H1 (cell line): ENCODE measurements around the gene PTPRJ. TPM values are rescaled to one million over a fixed set of nuclear protein-coding genes. Genes with fewer than 3 reads are reported as not detected.
A peak's percentile ranks its signal among the peaks of the same experiment; 100 is the strongest.

ENCODE experiments used
- CTCF ChIA-PET: fragments of 300-600 bp; sonication (Branson Sonifier 250); formaldehyde crosslinking; loops from one replicate; lab custom pipeline; 2021; ENCODE audit not compliant: partially characterized antibody; lab: Charles Lee
- POLR2A ChIA-PET: fragments of 300-600 bp; sonication (Branson Sonifier 250); formaldehyde crosslinking; loops from one replicate; lab custom pipeline; 2021; ENCODE audit warnings: inconsistent platforms; ENCODE audit not compliant: partially characterized antibody; lab: Charles Lee
- DNase-seq, 2 experiments: peaks; one replicate each; pipeline versions ENCODE4 v3.0.0 to v3.0.0-alpha.2; 2010 to 2022; ENCODE audit warnings: low spot score in 2 of 2, low read depth in 1 of 2, mixed read lengths in 1 of 2
- FAIRE-seq: peaks from 2 replicates; lab custom pipeline; 2011; peaks lifted over from hg19 to GRCh38; lab: Jason Lieb, UNC
- H2AFZ ChIP-seq: 2 replicates; pipeline ENCODE4 v1.8.1; 2012; ENCODE audit warnings: low read length, inconsistent platforms
- H2AK5ac ChIP-seq: 2 replicates; pipeline ENCODE4 v1.6.1; 2013; ENCODE audit warnings: low read depth, low read length
- H2BK120ac ChIP-seq: replicated peaks from 2 replicates; pipeline ENCODE3; 2013; ENCODE audit warnings: low read depth, low read length, inconsistent platforms
- H2BK12ac ChIP-seq: 2 replicates; pipeline ENCODE4 v1.6.1; 2013; ENCODE audit warnings: low read depth, low read length
- H2BK15ac ChIP-seq: 2 replicates; pipeline ENCODE4 v1.6.1; 2013; ENCODE audit warnings: low read length
- H2BK20ac ChIP-seq: 2 replicates; pipeline ENCODE4 v1.6.1; 2013; ENCODE audit warnings: low read length
- H2BK5ac ChIP-seq: 2 replicates; pipeline ENCODE4 v1.6.1; 2013; ENCODE audit warnings: low read depth, low read length
- H3K14ac ChIP-seq: 2 replicates; pipeline ENCODE4 v1.6.1; 2013; ENCODE audit warnings: inconsistent platforms; ENCODE audit not compliant: insufficient read length
- H3K18ac ChIP-seq: 2 replicates; pipeline ENCODE4 v1.6.1; 2013; ENCODE audit warnings: low read length; ENCODE audit errors: extremely low read depth
- H3K23ac ChIP-seq: 2 replicates; pipeline ENCODE4 v1.6.1; 2013; ENCODE audit warnings: inconsistent platforms; ENCODE audit not compliant: insufficient read length
- H3K23me2 ChIP-seq: 2 replicates; pipeline ENCODE4 v1.6.1; 2013; ENCODE audit warnings: low read depth, low read length
- H3K27ac ChIP-seq: 2 replicates; pipeline ENCODE4 v1.6.1; 2011; ENCODE audit warnings: low read depth, low read length, inconsistent platforms
- H3K27me3 ChIP-seq, 4 experiments: replicated peaks in 1 of 4; 1 replicate in 1 of 4; 2 replicates in 3 of 4; pipeline versions ENCODE4 v1.6.1 to v1.8.1; 2011 to 2013; ENCODE audit warnings: low read length in 3 of 4, mild to moderate bottlenecking in 3 of 4, inconsistent platforms in 2 of 4, mixed read lengths in 2 of 4, moderate library complexity in 1 of 4; ENCODE audit not compliant: control insufficient read depth in 3 of 4, insufficient read depth in 3 of 4; ENCODE audit errors: extremely low read depth in 1 of 4
- H3K36me3 ChIP-seq, 4 experiments: 2 replicates each; pipeline versions ENCODE4 v1.6.1 to v1.8.1; 2011 to 2013; ENCODE audit warnings: mild to moderate bottlenecking in 4 of 4, low read length in 3 of 4, moderate library complexity in 2 of 4, control low read depth in 1 of 4, inconsistent platforms in 1 of 4; ENCODE audit not compliant: insufficient read depth in 4 of 4, control insufficient read depth in 2 of 4
- H3K4ac ChIP-seq: replicated peaks from 2 replicates; pipeline ENCODE3; 2013; ENCODE audit warnings: low read length, low read depth, mixed read lengths, inconsistent platforms; ENCODE audit not compliant: insufficient read length
- H3K4me1 ChIP-seq, 4 experiments: replicated peaks in 1 of 4; 1 replicate in 1 of 4; 2 replicates in 3 of 4; pipeline versions ENCODE4 v1.6.1 to v1.8.1; 2011 to 2013; ENCODE audit warnings: low read length in 3 of 4, inconsistent platforms in 2 of 4, mixed read lengths in 1 of 4; ENCODE audit not compliant: insufficient read depth in 4 of 4, control insufficient read depth in 3 of 4
- H3K4me2 ChIP-seq, 2 experiments: 2 replicates each; pipeline versions ENCODE4 v1.6.1 to v1.8.1; 2011 to 2013; ENCODE audit warnings: low read depth in 2 of 2, low read length in 2 of 2, control low read depth in 1 of 2, inconsistent platforms in 1 of 2, mild to moderate bottlenecking in 1 of 2; ENCODE audit not compliant: insufficient read depth in 1 of 2
- H3K4me3 ChIP-seq, 4 experiments: fragments of 200-600, 300-600 bp in 1 of 4; sonication (generic), shearing (Covaris generic), sonication (Bioruptor Twin) in 1 of 4; 2 replicates each; pipeline versions ENCODE4 v1.5.1 to v1.8.1; 2011 to 2016; ENCODE audit warnings: low read length in 4 of 4, low read depth in 3 of 4, control low read depth in 2 of 4, inconsistent platforms in 2 of 4, mild to moderate bottlenecking in 2 of 4, mixed read lengths in 1 of 4, moderate library complexity in 1 of 4; ENCODE audit not compliant: insufficient read depth in 2 of 4; ENCODE audit errors: extremely low read depth in 1 of 4
- H3K56ac ChIP-seq: replicated peaks from 2 replicates; pipeline ENCODE3; 2013; ENCODE audit warnings: low read depth, mild to moderate bottlenecking, mixed read lengths, low read length, inconsistent platforms; ENCODE audit not compliant: insufficient read length
- H3K79me1 ChIP-seq: 2 replicates; pipeline ENCODE4 v1.6.1; 2013; ENCODE audit warnings: low read depth, low read length, control low read depth
- H3K79me2 ChIP-seq, 2 experiments: 2 replicates each; pipeline versions ENCODE4 v1.6.1 to v1.8.1; 2012 to 2013; ENCODE audit warnings: low read length in 2 of 2, mild to moderate bottlenecking in 2 of 2, inconsistent platforms in 1 of 2; ENCODE audit not compliant: insufficient read depth in 2 of 2, control insufficient read depth in 1 of 2
- H3K9ac ChIP-seq, 4 experiments: replicated peaks in 1 of 4; 1 replicate in 1 of 4; 2 replicates in 3 of 4; pipeline versions ENCODE4 v1.6.1 to v1.8.1; 2011 to 2013; ENCODE audit warnings: low read depth in 3 of 4, low read length in 3 of 4, control low read depth in 2 of 4, mild to moderate bottlenecking in 2 of 4, moderate library complexity in 2 of 4, inconsistent platforms in 1 of 4; ENCODE audit errors: extremely low read depth in 1 of 4
- H3K9me3 ChIP-seq, 2 experiments: 2 replicates each; pipeline versions ENCODE4 v1.6.1 to v1.8.1; 2012 to 2013; ENCODE audit warnings: mild to moderate bottlenecking in 2 of 2, moderate library complexity in 2 of 2, control low read depth in 1 of 2, inconsistent platforms in 1 of 2, low read depth in 1 of 2, low read length in 1 of 2, mixed read lengths in 1 of 2; ENCODE audit not compliant: insufficient read depth in 2 of 2
- H4K20me1 ChIP-seq, 2 experiments: replicated peaks in 1 of 2; 2 replicates each; pipeline versions ENCODE3 to v1.8.1; 2011 to 2013; ENCODE audit warnings: inconsistent platforms in 2 of 2, low read length in 2 of 2, mild to moderate bottlenecking in 1 of 2; ENCODE audit not compliant: insufficient read depth in 2 of 2, control insufficient read depth in 1 of 2
- H4K5ac ChIP-seq: 2 replicates; pipeline ENCODE4 v1.6.1; 2013; ENCODE audit warnings: low read length, low read depth, mixed read lengths, inconsistent platforms; ENCODE audit not compliant: insufficient read length
- H4K8ac ChIP-seq: 2 replicates; pipeline ENCODE4 v1.8.0; 2013; ENCODE audit warnings: mild to moderate bottlenecking, moderate library complexity, low read length, inconsistent platforms; ENCODE audit not compliant: insufficient read depth; ENCODE audit errors: extremely low read depth
- H4K91ac ChIP-seq: replicated peaks from 2 replicates; pipeline ENCODE3; 2013; ENCODE audit warnings: low read length, mixed read lengths, inconsistent platforms; ENCODE audit not compliant: insufficient read length
- GTF2F1 ChIP-seq: IDR thresholded peaks from 2 replicates; pipeline ENCODE4 v1.6.1; 2012; ENCODE audit warnings: low read depth, low read length, improper control_type of control experiment, borderline replicate concordance
- MAFK ChIP-seq: IDR thresholded peaks from 2 replicates; pipeline ENCODE4 v1.6.1; 2012; ENCODE audit warnings: low read depth, mild to moderate bottlenecking, improper control_type of control experiment, low read length
- WGBS, 2 experiments: shearing (Covaris generic) in 1 of 2; methylation state at CpG; one replicate each; pipeline versions ENCODE4 v1.1.6 to v1.1.7; 2013 to 2015; ENCODE audit warnings: low lambda C conversion rate in 2 of 2, mixed read lengths in 2 of 2, inconsistent platforms in 1 of 2, low coverage in 1 of 2, missing lambda C conversion rate in 1 of 2; ENCODE audit not compliant: insufficient replicate concordance in 2 of 2, insufficient coverage in 1 of 2, insufficient read length in 1 of 2; ENCODE audit errors: extremely low coverage in 1 of 2, missing lambda C conversion rate in 1 of 2; 5-methylcytosine and 5-hydroxymethylcytosine counted together
- polyA plus RNA-seq, 7 experiments: library from polyadenylated mRNA; depleted of rRNA in 3 of 7; stranded (reverse) in 5 of 7; unstranded in 2 of 7; fragments of >200 nt in 5 of 7; fragments of 200-250 nt in 2 of 7; gene quantifications; 1 replicate in 5 of 7; 2 replicates in 1 of 7; 4 replicates in 1 of 7; pipeline versions ENCODE4 v1.2.1 to v1.2.3, GENCODE V29; 2011 to 2013; ENCODE audit warnings: missing spikeins in 2 of 7, mixed read lengths in 2 of 7
- total RNA-seq: library from RNA; stranded (reverse); fragmentation: NEBNext Ultra II Directional; extraction: Animal tissue kit (Norgen Biotek cat#: 25700); gene quantifications from 2 replicates; pipeline ENCODE4 v1.2.1, GENCODE V29; 2021

Gene PTPRJ
- total and polyA plus RNA-seq, 2 of the 8 experiments (the other 6 are each of a cell fraction or from before 2014, with no cell fraction given): 4.4 to 22.6 TPM

GRCh38 chr11:48098024-48098423, 117.7 kb downstream of the PTPRJ start:
- no peak overlapping the region for H3K56ac ChIP-seq
- H3K27me3 ChIP-seq: no peaks in the 10 kb centered on the region
- no peak overlapping the region for H2BK20ac ChIP-seq
- peaks cover 7% of the 10 kb centered on the region; the same call in 1 of the 2 replicates for H3K79me1 ChIP-seq
- H3K14ac ChIP-seq: no peak overlapping the region
- H3K4me2 ChIP-seq: no peak overlapping the region
- H3K18ac ChIP-seq: peak overlapping the region; percentile 48; the same call in 1 of the 2 replicates
- H3K4ac ChIP-seq: no peak overlapping the region
- no peaks in the 10 kb centered on the region for H3K23me2 ChIP-seq
- peaks cover 0 to 17% (median 14%) of the 10 kb centered on the region in 4 experiments; a peak in 6 of 7 replicates for H3K4me1 ChIP-seq
- no peak overlapping the region for H4K8ac ChIP-seq
- no peak overlapping the region; a peak in 2 of 7 replicates for H3K9ac ChIP-seq
- peak overlapping the region; percentile 93; the same call in 1 of the 2 replicates for H2BK15ac ChIP-seq
- H3K4me3 ChIP-seq: no peak overlapping the region
- no peaks in the 10 kb centered on the region for H3K9me3 ChIP-seq
- H2AK5ac ChIP-seq: no peak overlapping the region
- 0 out of 2 replicates have a peak overlapping the region, but pooled peaks have one; percentile 45 for H2BK5ac ChIP-seq
- TF ChIP-seq GTF2F1 (no peak), MAFK (peak; percentile 90)
- TF ChIP-seq, all 59 proteins: peak for 1
- no peaks in the 10 kb centered on the region for H3K36me3 ChIP-seq
- no peak overlapping the region for H2AFZ ChIP-seq
- H4K20me1 ChIP-seq: no peaks in the 10 kb centered on the region
- 77% methylated on average over 6 of the region's 6 CpGs; no CpG with 5 or more reads in 1 of the 2 experiments for WGBS, 2 experiments
- H3K79me2 ChIP-seq: peaks cover 0 to 9% of the 10 kb centered on the region in 2 experiments; a peak in 2 of 4 replicates
- H4K5ac ChIP-seq: no peak overlapping the region
- H2BK12ac ChIP-seq: peak overlapping the region; percentile 6
- no peak for FAIRE-seq
- ChIA-PET CTCF (interaction anchor here (0.8 to 5.3 kb wide), 8 partner anchors 10 to 178 kb away, joined by 3 to 34 read pairs (median 4); no protein-coding TSS in a partner anchor), POLR2A (interaction anchor here (0.5 kb wide), 1 partner anchor 166 kb away, joined by 3 read pairs; no protein-coding TSS in a partner anchor)
- DNase-seq: peak in 1 of 2 experiments; percentile 41
- H3K23ac ChIP-seq: no peak overlapping the region
- no peak overlapping the region for H2BK120ac ChIP-seq
- H4K91ac ChIP-seq: no peak overlapping the region
- no peak overlapping the region for H3K27ac ChIP-seq
